SK-N-SH (cell line): ENCODE data around the gene TICAM1.
"Not testable (repeated sequence)": the region's sequence is repeated elsewhere in the genome, so short reads cannot be mapped to it uniquely, and the experiment has no call there.

ENCODE experiments used
- EP300 ChIP-seq, 2 experiments: IDR thresholded peaks; 2 replicates each; pipeline versions ENCODE4 v1.4.0 to v1.6.1; 2012; ENCODE audit warnings: borderline replicate concordance in 1 of 2, low read depth in 1 of 2, low read length in 1 of 2
- EZH2phosphoT487 ChIP-seq: fragments of 200-600 bp; sonication (generic); IDR thresholded peaks from 2 replicates; pipeline ENCODE4 v1.6.1; 2017; ENCODE audit warnings: low read depth, mixed run types, mild to moderate bottlenecking, antibody characterized with exemption, moderate library complexity, borderline replicate concordance
- FOSL2 ChIP-seq: IDR thresholded peaks from 2 replicates; pipeline ENCODE4 v1.4.0; 2012; ENCODE audit warnings: low read depth, mild to moderate bottlenecking, moderate library complexity, borderline replicate concordance
- GATA2 ChIP-seq: sonication (generic); formaldehyde crosslinking; IDR thresholded peaks from 2 replicates; pipeline ENCODE4 v1.5.0; 2020; ENCODE audit warnings: mild to moderate bottlenecking, missing genetic modification reagents
- NRF1 ChIP-seq: IDR thresholded peaks from 2 replicates; pipeline ENCODE4 v1.6.1; 2012; ENCODE audit warnings: low read depth, mild to moderate bottlenecking, low read length
- POLR2AphosphoS5 ChIP-seq: IDR thresholded peaks from 2 replicates; pipeline ENCODE4 v1.6.1; 2012; ENCODE audit warnings: low read depth, low read length
- RCOR1 ChIP-seq: fragments of 150-350 bp; IDR thresholded peaks from 2 replicates; pipeline ENCODE4 v1.6.1; 2017; ENCODE audit warnings: antibody characterized with exemption, low read length
- RXRA ChIP-seq: IDR thresholded peaks from 2 replicates; pipeline ENCODE4 v1.4.0; 2012; ENCODE audit warnings: low read depth, mild to moderate bottlenecking, borderline replicate concordance
- ZBTB33 ChIP-seq: IDR thresholded peaks from 2 replicates; pipeline ENCODE4 v1.4.0; 2012; ENCODE audit warnings: low read depth, borderline replicate concordance
- TF ChIP-seq, protein P1 (sequence below): fragments of 200-600 bp; sonication (generic); IDR thresholded peaks from 2 replicates; pipeline ENCODE4 v1.6.1; 2017; ENCODE audit warnings: antibody characterized with exemption, mild to moderate bottlenecking, moderate library complexity
- TF ChIP-seq, protein P2 (sequence below): IDR thresholded peaks from 2 replicates; pipeline ENCODE4 v1.6.1; 2012; ENCODE audit warnings: mild to moderate bottlenecking, low read depth, low read length, moderate library complexity
- TF ChIP-seq, protein P3 (sequence below): IDR thresholded peaks from 2 replicates; pipeline ENCODE4; 2012

DNA sequence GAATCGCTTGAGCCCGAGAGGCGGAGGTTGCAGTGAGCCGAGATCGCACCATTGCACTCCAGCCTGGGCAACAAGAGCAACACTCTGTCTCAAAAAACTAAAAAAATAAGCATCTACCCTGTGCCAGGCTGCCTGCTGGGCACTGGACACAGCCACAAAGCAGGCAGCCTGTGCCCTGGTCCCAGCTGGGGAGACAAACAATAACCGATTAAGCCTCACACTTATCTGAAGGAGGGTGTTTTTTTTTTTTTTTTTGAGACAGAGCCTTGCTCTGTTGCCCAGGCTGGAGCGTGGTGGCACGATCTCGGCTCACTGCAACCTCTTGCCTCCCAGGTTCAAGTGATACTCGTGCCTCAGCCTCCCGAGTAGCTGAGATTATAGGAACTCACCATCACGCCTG lies 25.0 kb upstream of the TICAM1 start:
- not testable (repeated sequence) for TF ChIP-seq ZBTB33; GATA2 (CRISPR knock-in tag); POLR2AphosphoS5; FOSL2; RCOR1; RXRA; EP300 (IDR thresholded peaks at IDR 0.05; ENCODE audit: borderline replicate concordance in 1 of 2, low read depth in 1 of 2, low read length in 1 of 2); NRF1; EZH2phosphoT487
- TF ChIP-seq, protein P1, sequence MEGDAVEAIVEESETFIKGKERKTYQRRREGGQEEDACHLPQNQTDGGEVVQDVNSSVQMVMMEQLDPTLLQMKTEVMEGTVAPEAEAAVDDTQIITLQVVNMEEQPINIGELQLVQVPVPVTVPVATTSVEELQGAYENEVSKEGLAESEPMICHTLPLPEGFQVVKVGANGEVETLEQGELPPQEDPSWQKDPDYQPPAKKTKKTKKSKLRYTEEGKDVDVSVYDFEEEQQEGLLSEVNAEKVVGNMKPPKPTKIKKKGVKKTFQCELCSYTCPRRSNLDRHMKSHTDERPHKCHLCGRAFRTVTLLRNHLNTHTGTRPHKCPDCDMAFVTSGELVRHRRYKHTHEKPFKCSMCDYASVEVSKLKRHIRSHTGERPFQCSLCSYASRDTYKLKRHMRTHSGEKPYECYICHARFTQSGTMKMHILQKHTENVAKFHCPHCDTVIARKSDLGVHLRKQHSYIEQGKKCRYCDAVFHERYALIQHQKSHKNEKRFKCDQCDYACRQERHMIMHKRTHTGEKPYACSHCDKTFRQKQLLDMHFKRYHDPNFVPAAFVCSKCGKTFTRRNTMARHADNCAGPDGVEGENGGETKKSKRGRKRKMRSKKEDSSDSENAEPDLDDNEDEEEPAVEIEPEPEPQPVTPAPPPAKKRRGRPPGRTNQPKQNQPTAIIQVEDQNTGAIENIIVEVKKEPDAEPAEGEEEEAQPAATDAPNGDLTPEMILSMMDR = not testable (repeated sequence)
- TF ChIP-seq, protein P2, sequence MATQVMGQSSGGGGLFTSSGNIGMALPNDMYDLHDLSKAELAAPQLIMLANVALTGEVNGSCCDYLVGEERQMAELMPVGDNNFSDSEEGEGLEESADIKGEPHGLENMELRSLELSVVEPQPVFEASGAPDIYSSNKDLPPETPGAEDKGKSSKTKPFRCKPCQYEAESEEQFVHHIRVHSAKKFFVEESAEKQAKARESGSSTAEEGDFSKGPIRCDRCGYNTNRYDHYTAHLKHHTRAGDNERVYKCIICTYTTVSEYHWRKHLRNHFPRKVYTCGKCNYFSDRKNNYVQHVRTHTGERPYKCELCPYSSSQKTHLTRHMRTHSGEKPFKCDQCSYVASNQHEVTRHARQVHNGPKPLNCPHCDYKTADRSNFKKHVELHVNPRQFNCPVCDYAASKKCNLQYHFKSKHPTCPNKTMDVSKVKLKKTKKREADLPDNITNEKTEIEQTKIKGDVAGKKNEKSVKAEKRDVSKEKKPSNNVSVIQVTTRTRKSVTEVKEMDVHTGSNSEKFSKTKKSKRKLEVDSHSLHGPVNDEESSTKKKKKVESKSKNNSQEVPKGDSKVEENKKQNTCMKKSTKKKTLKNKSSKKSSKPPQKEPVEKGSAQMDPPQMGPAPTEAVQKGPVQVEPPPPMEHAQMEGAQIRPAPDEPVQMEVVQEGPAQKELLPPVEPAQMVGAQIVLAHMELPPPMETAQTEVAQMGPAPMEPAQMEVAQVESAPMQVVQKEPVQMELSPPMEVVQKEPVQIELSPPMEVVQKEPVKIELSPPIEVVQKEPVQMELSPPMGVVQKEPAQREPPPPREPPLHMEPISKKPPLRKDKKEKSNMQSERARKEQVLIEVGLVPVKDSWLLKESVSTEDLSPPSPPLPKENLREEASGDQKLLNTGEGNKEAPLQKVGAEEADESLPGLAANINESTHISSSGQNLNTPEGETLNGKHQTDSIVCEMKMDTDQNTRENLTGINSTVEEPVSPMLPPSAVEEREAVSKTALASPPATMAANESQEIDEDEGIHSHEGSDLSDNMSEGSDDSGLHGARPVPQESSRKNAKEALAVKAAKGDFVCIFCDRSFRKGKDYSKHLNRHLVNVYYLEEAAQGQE = not testable (repeated sequence)
- TF ChIP-seq, protein P3, sequence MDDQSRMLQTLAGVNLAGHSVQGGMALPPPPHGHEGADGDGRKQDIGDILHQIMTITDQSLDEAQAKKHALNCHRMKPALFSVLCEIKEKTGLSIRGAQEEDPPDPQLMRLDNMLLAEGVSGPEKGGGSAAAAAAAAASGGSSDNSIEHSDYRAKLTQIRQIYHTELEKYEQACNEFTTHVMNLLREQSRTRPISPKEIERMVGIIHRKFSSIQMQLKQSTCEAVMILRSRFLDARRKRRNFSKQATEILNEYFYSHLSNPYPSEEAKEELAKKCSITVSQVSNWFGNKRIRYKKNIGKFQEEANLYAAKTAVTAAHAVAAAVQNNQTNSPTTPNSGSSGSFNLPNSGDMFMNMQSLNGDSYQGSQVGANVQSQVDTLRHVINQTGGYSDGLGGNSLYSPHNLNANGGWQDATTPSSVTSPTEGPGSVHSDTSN = not testable (repeated sequence)
